ENCODE data around the gene FAM131A.

The FAM131A gene

GRCh38 chr3:184358921-184359350, 21.5 kb downstream of the FAM131A start:
- no peak for DNase-seq

GRCh38 chr3:184359610-184360009, 22.2 kb downstream of the FAM131A start:
- DNase-seq: no peak

GRCh38 chr3:184360070-184360928, 22.9 kb downstream of the FAM131A start:
- DNase-seq: no peak

- no peak for DNase-seq
Measured at GRCh38 chr3:184360929-184361531, 23.6 kb downstream of the FAM131A start.

- DNase-seq: no peak
Measured at GRCh38 chr3:184361532-184361931, 24.1 kb downstream of the FAM131A start, which contains the start of the genes CLCN2 and POLR2H. Gene CLCN2, minus strand, starts transcription at chr3:184361605. Its CDS starts 126 bp downstream, at chr3:184361479. Gene POLR2H, plus strand, starts transcription at chr3:184361710. Its CDS starts 1,783 bp downstream, at chr3:184363493.

GRCh38 chr3:184361932-184362667, 24.7 kb downstream of the FAM131A start:
- peak in 1 of 2 donors; percentile 44 for DNase-seq

- DNase-seq: peak; percentile 81 to 94
Measured at GRCh38 chr3:184362668-184363546, 25.5 kb downstream of the FAM131A start.

- DNase-seq: no peak
Measured at GRCh38 chr3:184366619-184367289, 29.4 kb downstream of the FAM131A start.

GRCh38 chr3:184368116-184368515, 30.7 kb downstream of the FAM131A start:
- no peak for DNase-seq

GRCh38 chr3:184368586-184369183, 31.3 kb downstream of the FAM131A start:
- no peak for DNase-seq

GRCh38 chr3:184371570-184372018, 34.2 kb downstream of the FAM131A start:
- peak; percentile 20 to 73 for DNase-seq

GRCh38 chr3:184372296-184372821, 35.0 kb downstream of the FAM131A start:
- DNase-seq: no peak

- no peak for DNase-seq
Measured at GRCh38 chr3:184372911-184373310, 35.5 kb downstream of the FAM131A start.

GRCh38 chr3:184373422-184373821, 36.0 kb downstream of the FAM131A start:
- no peak for DNase-seq

- no peak for DNase-seq
Measured at GRCh38 chr3:184375747-184376461, 38.5 kb downstream of the FAM131A start.

- no peak for DNase-seq
Measured at GRCh38 chr3:184377374-184377773, 40.0 kb downstream of the FAM131A start.

GRCh38 chr3:184377882-184378445, 40.6 kb downstream of the FAM131A start, which contains the start of gene THPO:
Gene THPO, minus strand, starts transcription at chr3:184378207. Its CDS starts 1,948 bp downstream, at chr3:184376259.
- no peak for DNase-seq

- DNase-seq: no peak
Measured at GRCh38 chr3:184378651-184379357, 41.4 kb downstream of the FAM131A start.

Measured in bone marrow (tissue), 2 donors.